Jurkat, Clone E6-1 (cell line): ENCODE measurements around the gene A3GALT2. TPM values are rescaled to one million over a fixed set of nuclear protein-coding genes. Genes with fewer than 3 reads are reported as not detected.

ENCODE experiments used
- DNase-seq: peaks from one replicate; pipeline ENCODE4 v3.0.0-alpha.2; 2011; ENCODE audit warnings: low read depth, low spot score
- H3K4me3 ChIP-seq: 2 replicates; pipeline ENCODE4 v1.5.1; 2011; ENCODE audit warnings: mild to moderate bottlenecking, low read length, control low read depth, moderate library complexity
- polyA plus RNA-seq: library from polyadenylated mRNA; unstranded; fragments of >200 nt; gene quantifications from one replicate; pipeline ENCODE4 v1.2.1, GENCODE V29; 2012; ENCODE audit warnings: missing spikeins; ENCODE audit not compliant: insufficient read length, insufficient read depth

A3GALT2 gene
- polyA plus RNA-seq = not detected

DNA sequence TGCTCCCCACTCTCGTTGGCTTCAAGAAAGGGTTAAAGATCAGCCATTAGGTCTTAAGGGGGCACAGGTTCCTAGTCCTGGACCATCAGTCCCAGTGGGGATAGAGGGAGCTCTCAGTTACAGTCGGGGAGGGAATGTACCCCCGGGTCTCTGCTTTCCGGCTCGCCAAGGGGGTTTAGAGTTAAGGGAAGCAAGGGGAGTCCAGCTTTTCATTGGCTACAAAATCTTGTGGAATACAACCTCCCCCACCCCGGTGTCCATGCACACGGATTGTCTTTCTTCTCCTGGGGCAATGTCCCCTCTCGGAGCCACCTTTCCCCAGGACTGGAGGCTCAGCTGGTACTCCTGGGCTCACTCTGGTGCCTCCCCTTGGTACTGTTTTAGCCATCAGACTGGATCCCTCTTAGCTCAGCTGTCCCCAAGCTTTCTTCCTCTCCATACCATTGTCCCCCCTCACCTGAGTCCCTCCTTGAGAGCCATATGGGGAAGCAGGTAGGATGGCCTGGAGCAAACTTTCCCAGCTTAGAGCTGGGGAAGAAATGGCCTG, at the start of gene A3GALT2:
Gene A3GALT2 (minus strand): TSS at position 480 of the 547 bp plus-strand sequence. CDS start 0 bp downstream, at position 480.
- H3K4me3 ChIP-seq = no peak within 1 kb of the TSS
- DNase-seq = no peak

GRCh38 chr1:33370301-33370700, 49.4 kb upstream of the A3GALT2 start:
- no peak overlapping the region for H3K4me3 ChIP-seq
- DNase-seq = no peak

DNA sequence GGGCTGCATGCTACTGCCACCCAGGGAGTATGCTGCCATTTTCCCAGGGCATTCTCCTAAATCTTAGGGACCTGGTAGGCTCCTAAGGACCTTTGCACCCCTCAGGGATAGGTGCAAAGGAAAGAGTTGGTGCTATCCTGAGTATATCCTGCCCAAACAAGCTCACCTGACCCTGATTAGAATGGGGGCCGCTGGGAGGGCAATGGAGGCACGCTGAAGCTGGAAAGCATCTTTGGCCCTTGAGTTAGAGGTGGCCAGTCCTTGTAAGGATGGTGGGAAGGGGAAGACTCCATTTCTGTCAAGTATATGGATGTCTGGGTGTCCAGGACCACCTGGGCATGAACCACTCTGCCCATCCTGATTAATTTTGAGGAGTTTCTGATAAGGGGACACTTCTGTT, 48.9 kb upstream of the A3GALT2 start:
- DNase-seq = no peak
- no peak overlapping the region for H3K4me3 ChIP-seq

GRCh38 chr1:33369081-33369480, 48.2 kb upstream of the A3GALT2 start:
- no peak overlapping the region for H3K4me3 ChIP-seq
- DNase-seq = no peak

DNA sequence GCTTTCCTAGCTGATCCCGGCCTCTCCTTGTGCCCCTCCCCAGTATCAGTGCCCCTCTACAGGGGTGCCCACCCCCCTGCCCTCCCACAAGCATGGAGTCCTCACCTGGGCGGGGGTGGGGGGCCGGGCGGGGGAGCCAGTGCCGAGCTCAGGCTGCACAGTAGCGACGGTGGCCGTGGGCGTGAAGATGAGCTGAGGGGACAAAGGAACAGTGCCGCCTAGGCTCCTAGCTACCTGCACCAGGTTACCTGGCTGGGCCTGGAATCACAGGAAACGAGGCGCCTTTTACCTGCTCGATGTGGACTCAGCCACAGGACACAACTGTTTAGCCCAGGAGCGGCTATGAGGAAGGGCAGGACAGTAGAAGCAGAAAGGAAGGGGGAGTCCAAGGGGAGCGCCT, 47.5 kb upstream of the A3GALT2 start:
- no peak for DNase-seq

GRCh38 chr1:33367485-33368405, 46.8 kb upstream of the A3GALT2 start:
- DNase-seq = peak; percentile 49
- no peak overlapping the region for H3K4me3 ChIP-seq

More for the DNA sequence above, 47.5 kb upstream of the A3GALT2 start:
- H3K4me3 ChIP-seq = no peak overlapping the region

DNA sequence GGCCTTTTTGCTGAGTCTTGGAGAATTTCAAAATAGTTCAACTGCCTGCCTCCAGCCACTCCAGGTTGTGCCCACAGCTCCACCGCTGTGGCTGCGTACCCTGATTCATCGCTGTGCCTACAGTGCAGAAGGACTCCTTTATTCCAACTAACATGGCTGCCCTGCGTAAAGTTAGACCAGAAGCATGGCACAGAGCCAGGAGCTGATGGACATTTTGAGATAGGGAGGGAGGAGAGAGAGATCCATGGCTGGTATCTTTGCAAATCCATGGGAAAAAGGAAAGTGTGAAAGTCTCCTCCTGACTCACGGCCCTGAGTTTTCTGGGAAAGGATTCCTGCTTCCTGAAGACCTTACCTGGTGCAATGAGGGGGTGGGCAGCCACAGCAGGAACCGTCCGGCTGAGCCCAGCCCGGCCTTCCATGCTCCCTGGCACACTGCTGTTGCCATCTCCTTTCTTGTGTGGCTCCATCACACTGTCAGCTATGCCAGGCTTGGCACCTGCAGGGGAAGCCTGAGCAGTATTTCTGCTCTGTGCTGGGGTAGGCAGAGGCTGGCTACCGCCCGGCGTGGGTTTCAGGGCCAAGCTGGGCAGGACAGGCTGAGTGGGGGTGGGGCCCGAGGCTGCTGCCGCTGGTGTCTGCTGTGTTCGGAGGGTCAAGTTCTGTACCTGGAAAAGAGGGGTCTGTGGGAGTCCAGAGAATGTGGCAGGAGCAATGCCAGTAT, 46.0 kb upstream of the A3GALT2 start:
- H3K4me3 ChIP-seq = no peak overlapping the region
- no peak for DNase-seq

DNA sequence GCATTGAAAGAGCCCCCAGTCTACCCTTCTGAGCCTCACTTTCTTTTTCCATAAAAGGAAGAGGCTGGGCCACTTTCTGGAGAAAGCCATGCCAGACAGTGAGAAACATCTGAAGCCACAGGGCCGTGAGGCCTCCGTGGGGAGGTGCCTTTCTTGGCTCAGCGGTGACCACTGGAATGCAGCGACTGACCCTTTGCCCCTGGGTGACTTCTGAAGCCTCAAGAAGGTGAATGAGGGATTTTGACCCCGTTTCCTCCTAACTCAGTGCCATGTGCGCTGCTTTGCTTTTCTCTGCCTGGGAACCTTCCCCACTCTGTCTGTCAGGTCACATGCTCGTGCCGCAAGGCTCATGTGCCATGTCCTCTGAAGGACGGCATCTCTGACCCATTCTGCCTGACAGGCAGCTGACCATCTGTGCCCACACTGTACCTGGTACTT, 44.7 kb upstream of the A3GALT2 start:
- H3K4me3 ChIP-seq = no peak overlapping the region
- DNase-seq = no peak

DNA sequence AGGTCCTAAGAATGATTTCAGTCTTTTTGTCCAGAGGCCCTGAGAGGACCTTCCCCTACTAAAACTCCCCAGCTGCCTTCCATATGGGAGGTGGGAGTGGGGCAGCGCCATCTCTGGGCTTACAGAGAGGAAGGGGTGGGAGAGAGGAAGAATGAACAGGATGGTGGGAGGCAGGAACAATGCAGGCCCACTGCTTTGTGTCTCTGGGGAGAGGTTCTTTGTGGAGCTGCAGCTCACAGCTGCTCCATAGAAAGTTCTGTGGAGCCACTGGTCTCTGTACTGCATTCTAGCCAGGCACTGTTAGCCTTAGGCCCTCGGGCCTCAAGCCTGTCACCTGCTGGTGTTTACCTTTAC, 43.6 kb upstream of the A3GALT2 start:
- H3K4me3 ChIP-seq = no peak overlapping the region
- DNase-seq = no peak

DNA sequence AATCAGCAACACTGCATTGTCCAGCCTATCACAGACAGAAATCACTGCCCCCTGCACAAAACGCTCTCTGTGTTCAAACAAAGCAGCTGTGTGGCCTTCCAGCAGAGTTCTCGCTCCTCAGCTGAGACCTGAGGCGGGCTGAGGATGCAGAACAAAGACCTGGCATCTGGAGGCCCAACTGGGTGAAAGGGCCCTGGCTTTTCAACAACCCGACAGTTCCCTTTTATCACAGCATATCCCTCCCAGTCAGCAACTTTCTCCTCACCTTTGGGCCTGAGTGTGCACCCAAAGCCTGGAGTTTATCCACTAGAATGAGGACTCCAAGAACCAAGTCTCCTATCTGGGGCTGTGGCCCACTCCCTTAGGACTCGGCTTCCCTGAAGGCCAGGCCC, 42.6 kb upstream of the A3GALT2 start:
- no peak overlapping the region for H3K4me3 ChIP-seq
- DNase-seq = no peak

GRCh38 chr1:33363021-33363420, 42.1 kb upstream of the A3GALT2 start:
- no peak for DNase-seq
- no peak overlapping the region for H3K4me3 ChIP-seq

- H3K4me3 ChIP-seq = no peak overlapping the region
- no peak for DNase-seq
Measured at GRCh38 chr1:33361532-33362235, 40.8 kb upstream of the A3GALT2 start.

- no peak for DNase-seq
- H3K4me3 ChIP-seq = no peak overlapping the region
Measured at GRCh38 chr1:33360367-33360766, 39.5 kb upstream of the A3GALT2 start.

DNA sequence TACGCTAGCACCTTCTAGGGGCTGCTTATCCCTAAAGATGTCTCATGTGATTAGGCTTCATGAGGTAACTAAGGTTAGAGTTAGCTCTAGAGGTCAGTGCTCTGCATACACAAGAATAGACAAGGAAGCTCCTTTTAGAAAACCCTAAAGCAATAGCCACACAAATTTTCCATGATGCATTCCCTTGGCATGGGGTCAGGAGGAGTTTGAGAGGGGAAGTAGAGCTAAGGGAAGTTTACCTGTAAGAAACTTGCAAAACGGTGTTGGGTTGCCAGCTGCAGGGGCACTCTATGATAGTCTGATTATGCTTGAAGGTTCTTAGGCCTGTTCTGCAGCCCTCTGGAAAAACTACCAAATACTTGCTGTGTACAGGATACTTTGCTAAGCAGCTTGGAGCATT, 39.0 kb upstream of the A3GALT2 start:
- DNase-seq = no peak
- H3K4me3 ChIP-seq = no peak overlapping the region

GRCh38 chr1:33358795-33359503, 38.1 kb upstream of the A3GALT2 start:
- H3K4me3 ChIP-seq = no peak overlapping the region
- DNase-seq = no peak

GRCh38 chr1:33358114-33358794, 37.4 kb upstream of the A3GALT2 start:
- no peak overlapping the region for H3K4me3 ChIP-seq
- DNase-seq = no peak

- no peak for DNase-seq
- no peak overlapping the region for H3K4me3 ChIP-seq
Measured at GRCh38 chr1:33357099-33357498, 36.2 kb upstream of the A3GALT2 start.

DNA sequence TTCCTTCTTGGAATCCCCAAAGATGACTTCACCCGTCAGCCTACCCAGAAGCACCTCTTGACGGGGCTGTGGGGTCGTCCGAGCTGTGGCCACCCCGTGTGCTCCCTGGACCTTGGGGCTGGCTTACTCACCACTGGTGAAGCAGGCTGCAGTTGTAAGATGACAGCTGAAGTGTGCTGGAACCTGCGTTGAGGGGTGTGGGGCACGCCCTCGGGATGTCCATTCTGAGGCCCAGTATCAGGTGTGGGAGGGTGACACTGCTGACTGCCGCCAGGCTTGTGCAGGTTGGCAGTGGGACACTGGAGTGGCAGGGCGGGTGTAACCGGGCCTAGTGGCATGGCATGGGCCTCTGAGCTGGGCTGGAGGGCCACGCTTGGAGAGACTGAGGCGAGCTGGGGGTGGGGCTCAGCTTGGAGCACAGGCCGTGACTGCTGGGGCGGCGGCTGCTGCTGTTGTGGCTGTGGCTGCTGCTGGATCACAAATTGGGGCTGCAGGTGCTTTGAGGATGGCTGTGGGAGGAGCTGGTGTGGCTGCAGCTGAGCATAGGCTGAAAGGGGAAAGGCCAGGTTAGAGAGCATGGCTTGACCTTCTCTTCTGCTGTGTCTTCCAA, 33.9 kb upstream of the A3GALT2 start:
- no peak overlapping the region for H3K4me3 ChIP-seq
- no peak for DNase-seq
